ENCODE results near the gene EIF2D. TPM values are rescaled to one million over a fixed set of nuclear protein-coding genes. Genes with fewer than 3 reads are reported as not detected.

Gene EIF2D
- total and polyA plus RNA-seq, 2 of the 8 experiments (the other 6 are each of a cell fraction or from before 2014, with no cell fraction given) = 36.1 to 37.1 TPM

GRCh38 chr1:206634365-206635079, 22.3 kb upstream of the EIF2D start:
- peak overlapping the region; percentile 75 for H2BK120ac ChIP-seq (replicated peaks; ENCODE audit: low read depth, low read length)
- no peak overlapping the region for H3K23ac ChIP-seq (ENCODE audit: insufficient read length)
- peak overlapping the region; percentile 36 for H3K4ac ChIP-seq (replicated peaks; ENCODE audit: insufficient read length, low read depth, low read length)
- H3K9ac ChIP-seq (replicated peaks in 1 of 4; ENCODE audit: extremely low read depth in 1 of 4, low read depth in 3 of 4, low read length in 3 of 4) = peak overlapping the region in 1 of 4 experiments; percentile 20; a peak in 3 of 7 replicates
- no peak overlapping the region for H3K56ac ChIP-seq (replicated peaks; ENCODE audit: insufficient read length, low read depth, low read length)
- 0 out of 2 replicates have a peak overlapping the region, but pooled peaks have one; percentile 64 for H2BK12ac ChIP-seq (ENCODE audit: low read depth, low read length)
- H3K27me3 ChIP-seq (replicated peaks in 1 of 4; ENCODE audit: control insufficient read depth in 3 of 4, extremely low read depth in 1 of 4, insufficient read depth in 3 of 4, low read length in 3 of 4) = peaks cover 0 to 4% (median 0%) of the 10 kb centered on the region in 4 experiments; a peak in 2 of 7 replicates
- no peaks in the 10 kb centered on the region for H3K79me2 ChIP-seq (ENCODE audit: control insufficient read depth in 1 of 2, insufficient read depth in 2 of 2, low read length in 2 of 2)
- ChIA-PET POLR2A (ENCODE audit: partially characterized antibody) (interaction anchor here (0.7 to 2.3 kb wide), 7 partner anchors 22 to 51 kb away, joined by 3 to 13 read pairs (median 4); partner anchors contain the start of gene EIF2D), CTCF (ENCODE audit: partially characterized antibody) (interaction anchor here (0.6 to 19.2 kb wide), 21 partner anchors 11 to 347 kb away, joined by 3 to 666 read pairs (median 3); partner anchors contain the start of genes EIF2D, FCMR and IL19)
- no peaks in the 10 kb centered on the region for H4K20me1 ChIP-seq (replicated peaks in 1 of 2; ENCODE audit: control insufficient read depth in 1 of 2, insufficient read depth in 2 of 2, low read length in 2 of 2)
- peak overlapping the region; percentile 73; the same call in 1 of the 2 replicates for H3K18ac ChIP-seq (ENCODE audit: extremely low read depth, low read length)
- peak overlapping the region; percentile 14; the same call in 1 of the 2 replicates for H2AFZ ChIP-seq (ENCODE audit: low read length)
- FAIRE-seq (no peak), DNase-seq (ENCODE audit: low read depth in 1 of 2, low spot score in 2 of 2) (peak in 1 of 2 experiments; percentile 86)
- H2BK20ac ChIP-seq (ENCODE audit: low read length) = no peak overlapping the region
- H3K4me2 ChIP-seq (ENCODE audit: insufficient read depth in 1 of 2, low read depth in 2 of 2, low read length in 2 of 2) = peak overlapping the region; percentile 70 to 76
- no peak overlapping the region for H4K8ac ChIP-seq (ENCODE audit: extremely low read depth, insufficient read depth, low read length)
- H4K5ac ChIP-seq (ENCODE audit: insufficient read length, low read depth, low read length) = peak overlapping the region; percentile 35
- H3K79me1 ChIP-seq (ENCODE audit: low read depth, low read length) = no peaks in the 10 kb centered on the region
- peaks cover 0 to 10% (median 4%) of the 10 kb centered on the region in 4 experiments; a peak in 4 of 7 replicates for H3K4me1 ChIP-seq (replicated peaks in 1 of 4; ENCODE audit: control insufficient read depth in 3 of 4, insufficient read depth in 4 of 4, low read length in 3 of 4)
- peaks cover 8% of the 10 kb centered on the region; the same call in 1 of the 2 replicates for H3K23me2 ChIP-seq (ENCODE audit: low read depth, low read length)
- 14% methylated on average over 26 of the region's 26 CpGs; no CpG with 5 or more reads in 1 of the 2 experiments for WGBS, 2 experiments (ENCODE audit: extremely low coverage in 1 of 2, insufficient coverage in 1 of 2, insufficient read length in 1 of 2, insufficient replicate concordance in 2 of 2, low coverage in 1 of 2, low lambda C conversion rate in 2 of 2, missing lambda C conversion rate in 1 of 2)
- no peak overlapping the region for H2AK5ac ChIP-seq (ENCODE audit: low read depth, low read length)
- peak overlapping the region; percentile 25 for H4K91ac ChIP-seq (replicated peaks; ENCODE audit: insufficient read length, low read length)
- 0 out of 2 replicates have a peak overlapping the region, but pooled peaks have one; percentile 12 for H2BK15ac ChIP-seq (ENCODE audit: low read length)
- no peaks in the 10 kb centered on the region for H3K36me3 ChIP-seq (ENCODE audit: control insufficient read depth in 2 of 4, insufficient read depth in 4 of 4, low read length in 3 of 4)
- H3K9me3 ChIP-seq (ENCODE audit: insufficient read depth in 2 of 2, low read depth in 1 of 2, low read length in 1 of 2) = no peaks in the 10 kb centered on the region
- H3K14ac ChIP-seq (ENCODE audit: insufficient read length) = no peak overlapping the region
- H2BK5ac ChIP-seq (ENCODE audit: low read depth, low read length) = no peak overlapping the region
- peak overlapping the region; percentile 66 to 88 (median 79); a peak in 6 of 8 replicates for H3K4me3 ChIP-seq (ENCODE audit: extremely low read depth in 1 of 4, insufficient read depth in 2 of 4, low read depth in 3 of 4, low read length in 4 of 4)
- H3K27ac ChIP-seq (ENCODE audit: low read depth, low read length) = no peak overlapping the region
- TF ChIP-seq KDM1A (IDR thresholded peaks at IDR 0.05; ENCODE audit: borderline replicate concordance, low read length) (no peak), SP2 (IDR thresholded peaks at IDR 0.05; ENCODE audit: low read length) (no peak), CBX5 (IDR thresholded peaks at IDR 0.05; ENCODE audit: low read depth, low read length) (no peak), SIX5 (IDR thresholded peaks at IDR 0.05; ENCODE audit: low read depth, low read length) (no peak), JUN (IDR thresholded peaks at IDR 0.05; ENCODE audit: low read depth, low read length) (no peak), BACH1 (IDR thresholded peaks at IDR 0.05; ENCODE audit: low read length) (no peak), FOSL1 (IDR thresholded peaks at IDR 0.05; ENCODE audit: insufficient read depth, low read depth, low read length) (no peak), E2F6 (IDR thresholded peaks at IDR 0.05) (0 out of 2 replicates have a peak, but pooled peaks have one; percentile 11), ZNF274 (IDR thresholded peaks at IDR 0.05; ENCODE audit: borderline replicate concordance, extremely low read depth, low read length) (no peak)

Measured in H1 (cell line).